ENCODE measurements around the gene ARHGAP40. TPM values are rescaled to one million over a fixed set of nuclear protein-coding genes. Genes with fewer than 3 reads are reported as not detected.
A peak's percentile ranks its signal among the peaks of the same experiment; 100 is the strongest.

ARHGAP40 gene
- total and polyA plus RNA-seq, 2 of the 13 experiments (the other 11 are each of a cell fraction or from before 2014, with no cell fraction given): 0.75 to 2.1 TPM

DNA sequence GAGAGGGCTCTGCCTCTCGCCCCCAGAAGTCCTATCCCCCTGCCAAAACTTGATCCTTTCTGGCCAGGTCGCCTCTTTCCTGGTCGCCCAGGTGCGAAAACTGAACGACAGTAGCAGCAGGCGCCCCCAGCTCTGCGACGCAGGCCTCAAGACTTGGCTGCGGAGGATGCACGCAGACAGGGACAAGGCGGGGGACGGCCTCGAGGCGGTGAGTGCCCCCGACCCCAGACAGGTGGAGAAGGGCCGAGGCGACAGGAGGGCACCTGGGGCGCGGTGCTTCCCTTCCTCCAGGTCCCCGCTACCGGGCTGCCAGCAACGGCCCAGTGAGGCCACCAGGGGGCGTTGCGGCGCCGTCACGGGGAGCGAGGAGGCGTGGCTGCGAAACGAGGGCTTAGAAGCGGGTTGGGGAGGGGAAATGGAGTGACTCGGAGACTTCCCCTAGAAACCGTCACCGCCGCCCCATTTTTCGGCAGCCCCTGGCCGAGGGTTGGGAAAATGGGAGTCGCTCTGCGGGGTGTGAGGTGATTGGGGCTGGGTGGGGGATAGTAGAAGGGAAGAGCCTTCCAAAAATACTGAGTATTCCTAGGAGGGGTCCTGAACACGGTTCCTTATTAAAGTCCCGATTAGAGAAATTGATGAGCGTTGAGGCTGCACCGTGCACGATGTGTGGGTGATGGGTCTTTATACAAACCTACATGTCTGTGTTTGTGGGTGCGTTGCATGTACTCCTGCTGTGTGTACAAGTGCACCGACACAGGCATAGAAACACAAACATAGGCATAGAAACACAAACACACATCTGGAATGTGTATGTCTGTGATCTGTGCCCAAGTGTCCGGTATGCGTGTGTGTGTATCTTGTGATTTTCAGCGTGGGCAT, 44.6 kb downstream of the ARHGAP40 start (continued):
- TF ChIP-seq, protein P1, sequence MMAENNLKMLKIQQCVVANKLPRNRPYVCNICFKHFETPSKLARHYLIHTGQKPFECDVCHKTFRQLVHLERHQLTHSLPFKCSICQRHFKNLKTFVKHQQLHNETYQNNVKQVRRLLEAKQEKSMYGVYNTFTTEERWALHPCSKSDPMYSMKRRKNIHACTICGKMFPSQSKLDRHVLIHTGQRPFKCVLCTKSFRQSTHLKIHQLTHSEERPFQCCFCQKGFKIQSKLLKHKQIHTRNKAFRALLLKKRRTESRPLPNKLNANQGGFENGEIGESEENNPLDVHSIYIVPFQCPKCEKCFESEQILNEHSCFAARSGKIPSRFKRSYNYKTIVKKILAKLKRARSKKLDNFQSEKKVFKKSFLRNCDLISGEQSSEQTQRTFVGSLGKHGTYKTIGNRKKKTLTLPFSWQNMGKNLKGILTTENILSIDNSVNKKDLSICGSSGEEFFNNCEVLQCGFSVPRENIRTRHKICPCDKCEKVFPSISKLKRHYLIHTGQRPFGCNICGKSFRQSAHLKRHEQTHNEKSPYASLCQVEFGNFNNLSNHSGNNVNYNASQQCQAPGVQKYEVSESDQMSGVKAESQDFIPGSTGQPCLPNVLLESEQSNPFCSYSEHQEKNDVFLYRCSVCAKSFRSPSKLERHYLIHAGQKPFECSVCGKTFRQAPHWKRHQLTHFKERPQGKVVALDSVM (CRISPR knock-in tag; IDR thresholded peaks at IDR 0.05): no peak
- TF ChIP-seq NCOR1 (IDR thresholded peaks at IDR 0.05; ENCODE audit: borderline replicate concordance, low read length): no peak
- no peak for TF ChIP-seq SOX6 (IDR thresholded peaks at IDR 0.05)
- TF ChIP-seq SOX6 (CRISPR knock-in tag; IDR thresholded peaks at IDR 0.05): peak; percentile 42; the same call in 1 of the 2 replicates
- TF ChIP-seq, protein P2, sequence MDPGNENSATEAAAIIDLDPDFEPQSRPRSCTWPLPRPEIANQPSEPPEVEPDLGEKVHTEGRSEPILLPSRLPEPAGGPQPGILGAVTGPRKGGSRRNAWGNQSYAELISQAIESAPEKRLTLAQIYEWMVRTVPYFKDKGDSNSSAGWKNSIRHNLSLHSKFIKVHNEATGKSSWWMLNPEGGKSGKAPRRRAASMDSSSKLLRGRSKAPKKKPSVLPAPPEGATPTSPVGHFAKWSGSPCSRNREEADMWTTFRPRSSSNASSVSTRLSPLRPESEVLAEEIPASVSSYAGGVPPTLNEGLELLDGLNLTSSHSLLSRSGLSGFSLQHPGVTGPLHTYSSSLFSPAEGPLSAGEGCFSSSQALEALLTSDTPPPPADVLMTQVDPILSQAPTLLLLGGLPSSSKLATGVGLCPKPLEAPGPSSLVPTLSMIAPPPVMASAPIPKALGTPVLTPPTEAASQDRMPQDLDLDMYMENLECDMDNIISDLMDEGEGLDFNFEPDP (CRISPR knock-in tag; conservative IDR thresholded peaks at IDR 0.05): no peak
- TF ChIP-seq ZNF777 (CRISPR knock-in tag; IDR thresholded peaks at IDR 0.05): no peak
- peak; percentile 81 for TF ChIP-seq ARNTL (CRISPR knock-in tag; IDR thresholded peaks at IDR 0.05)
- peak; percentile 24 for TF ChIP-seq SRSF1 (optimal IDR thresholded peaks at IDR 0.05; ENCODE audit: low read depth, low read length)
- TF ChIP-seq U2AF1 (optimal IDR thresholded peaks at IDR 0.05; ENCODE audit: low read depth, low read length): no peak
- TF ChIP-seq ZNF562 (CRISPR knock-in tag; IDR thresholded peaks at IDR 0.05; ENCODE audit: borderline replicate concordance): no peak
- TF ChIP-seq ZNF549 (CRISPR knock-in tag; IDR thresholded peaks at IDR 0.05): no peak
- TF ChIP-seq SSRP1 (CRISPR knock-in tag; IDR thresholded peaks at IDR 0.05): no peak
- TF ChIP-seq, protein P3, sequence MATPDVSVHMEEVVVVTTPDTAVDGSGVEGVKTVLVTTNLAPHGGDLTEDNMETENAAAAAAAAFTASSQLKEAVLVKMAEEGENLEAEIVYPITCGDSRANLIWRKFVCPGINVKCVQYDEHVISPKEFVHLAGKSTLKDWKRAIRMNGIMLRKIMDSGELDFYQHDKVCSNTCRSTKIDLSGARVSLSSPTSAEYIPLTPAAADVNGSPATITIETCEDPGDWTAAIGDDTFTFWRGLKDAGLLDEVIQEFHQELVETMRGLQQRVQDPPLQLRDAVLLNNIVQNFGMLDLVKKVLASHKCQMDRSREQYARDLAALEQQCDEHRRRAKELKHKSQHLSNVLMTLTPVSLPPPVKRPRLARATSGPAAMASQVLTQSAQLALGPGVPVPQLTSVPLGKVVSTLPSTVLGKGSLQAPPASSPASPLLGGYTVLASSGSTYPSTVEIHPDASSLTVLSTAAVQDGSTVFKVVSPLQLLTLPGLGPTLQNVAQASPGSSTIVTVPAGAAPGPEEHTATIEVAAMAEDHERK (CRISPR knock-in tag; IDR thresholded peaks at IDR 0.05; ENCODE audit: low read depth): no peak
- peak; percentile 61 for TF ChIP-seq MAX (IDR thresholded peaks at IDR 0.05)
- TF ChIP-seq ZNF17 (CRISPR knock-in tag; IDR thresholded peaks at IDR 0.05): no peak
- TF ChIP-seq, protein P4, sequence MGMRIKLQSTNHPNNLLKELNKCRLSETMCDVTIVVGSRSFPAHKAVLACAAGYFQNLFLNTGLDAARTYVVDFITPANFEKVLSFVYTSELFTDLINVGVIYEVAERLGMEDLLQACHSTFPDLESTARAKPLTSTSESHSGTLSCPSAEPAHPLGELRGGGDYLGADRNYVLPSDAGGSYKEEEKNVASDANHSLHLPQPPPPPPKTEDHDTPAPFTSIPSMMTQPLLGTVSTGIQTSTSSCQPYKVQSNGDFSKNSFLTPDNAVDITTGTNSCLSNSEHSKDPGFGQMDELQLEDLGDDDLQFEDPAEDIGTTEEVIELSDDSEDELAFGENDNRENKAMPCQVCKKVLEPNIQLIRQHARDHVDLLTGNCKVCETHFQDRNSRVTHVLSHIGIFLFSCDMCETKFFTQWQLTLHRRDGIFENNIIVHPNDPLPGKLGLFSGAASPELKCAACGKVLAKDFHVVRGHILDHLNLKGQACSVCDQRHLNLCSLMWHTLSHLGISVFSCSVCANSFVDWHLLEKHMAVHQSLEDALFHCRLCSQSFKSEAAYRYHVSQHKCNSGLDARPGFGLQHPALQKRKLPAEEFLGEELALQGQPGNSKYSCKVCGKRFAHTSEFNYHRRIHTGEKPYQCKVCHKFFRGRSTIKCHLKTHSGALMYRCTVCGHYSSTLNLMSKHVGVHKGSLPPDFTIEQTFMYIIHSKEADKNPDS (CRISPR knock-in tag; IDR thresholded peaks at IDR 0.05): 0 out of 2 replicates have a peak, but pooled peaks have one; percentile 51
- no peak for TF ChIP-seq SATB2 (CRISPR knock-in tag; IDR thresholded peaks at IDR 0.05)
- peak; percentile 92; the same call in 1 of the 2 replicates for TF ChIP-seq ZNF383 (CRISPR knock-in tag; IDR thresholded peaks at IDR 0.05; ENCODE audit: borderline replicate concordance)
- peak; percentile 89 for TF ChIP-seq ZNF225 (CRISPR knock-in tag; IDR thresholded peaks at IDR 0.05)
- TF ChIP-seq ZFP91 (CRISPR knock-in tag; IDR thresholded peaks at IDR 0.05; ENCODE audit: borderline replicate concordance): peak; percentile 86; the same call in 1 of the 2 replicates
